ENCODE results near the gene MAML3. TPM values are rescaled to one million over a fixed set of nuclear protein-coding genes. Genes with fewer than 3 reads are reported as not detected.

MAML3 gene
- total RNA-seq, 1 donor from 2014 or later: 8.1 TPM

DNA sequence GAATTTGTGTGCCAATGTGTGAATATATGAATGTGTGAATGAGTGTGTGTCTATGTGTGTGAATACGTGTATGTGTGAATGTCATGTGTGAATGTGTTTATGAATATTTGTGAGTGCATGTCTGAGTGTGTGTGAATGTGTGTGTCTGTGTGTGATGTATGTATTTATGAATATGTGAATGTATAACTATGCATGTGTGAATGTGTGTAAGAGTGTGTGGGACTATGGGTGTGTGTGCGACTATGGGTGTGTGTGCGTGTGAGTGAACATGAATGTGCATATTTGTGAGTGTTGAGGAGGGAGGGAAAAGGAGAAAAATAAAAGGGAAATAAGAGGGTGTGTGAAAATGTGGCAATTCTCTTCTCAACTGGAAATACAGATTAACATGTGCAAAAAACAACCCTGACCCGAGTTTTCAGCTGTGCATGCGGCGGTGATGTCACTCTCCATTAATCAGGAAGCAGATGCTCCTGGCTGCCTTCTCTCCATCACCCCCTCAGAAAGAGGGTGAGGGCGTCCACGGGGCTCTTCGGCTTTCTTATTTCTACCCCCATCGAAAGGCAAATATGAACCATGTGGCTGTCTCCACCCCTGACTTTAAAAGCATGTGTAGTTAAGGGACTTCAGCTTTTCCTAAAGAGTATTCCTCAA, 219.8 kb downstream of the MAML3 start:
- DNase-seq (ENCODE audit: low read depth): no peak
- Histone ChIP-seq H3K27me3 (ENCODE audit: insufficient read depth, low read length) (no peaks in the 10 kb centered on the region), H3K27ac (ENCODE audit: low read depth, low read length) (no peak overlapping the region), H3K79me2 (ENCODE audit: insufficient read depth, low read length) (no peaks in the 10 kb centered on the region), H3K9ac (ENCODE audit: low read length) (no peak overlapping the region), H4K20me1 (ENCODE audit: insufficient read depth, low read length) (no peaks in the 10 kb centered on the region), H3K4me1 (ENCODE audit: insufficient read depth, low read length) (no peaks in the 10 kb centered on the region), H3K9me3 (ENCODE audit: insufficient read depth, low read depth, low read length) (no peaks in the 10 kb centered on the region), H2AFZ (ENCODE audit: low read depth, low read length) (no peak overlapping the region), H3K36me3 (ENCODE audit: insufficient read depth, low read length) (no peaks in the 10 kb centered on the region), H3K4me2 (ENCODE audit: low read length) (no peak overlapping the region), H3K4me3 (ENCODE audit: insufficient read depth, low read depth, low read length) (no peak overlapping the region)
- Mint-ChIP-seq H3K4me1 (ENCODE audit: low read depth, unreplicated experiment) (peaks cover 4% of the 10 kb centered on the region), H3K27me3 (ENCODE audit: low read depth, unreplicated experiment) (no peaks in the 10 kb centered on the region), H3K36me3 (ENCODE audit: low read depth, unreplicated experiment) (no peaks in the 10 kb centered on the region), H3K4me3 (ENCODE audit: unreplicated experiment) (no peak overlapping the region), H3K27ac (ENCODE audit: unreplicated experiment) (no peak overlapping the region), H3K9me3 (ENCODE audit: unreplicated experiment) (no peaks in the 10 kb centered on the region)
- TF ChIP-seq, protein P1, sequence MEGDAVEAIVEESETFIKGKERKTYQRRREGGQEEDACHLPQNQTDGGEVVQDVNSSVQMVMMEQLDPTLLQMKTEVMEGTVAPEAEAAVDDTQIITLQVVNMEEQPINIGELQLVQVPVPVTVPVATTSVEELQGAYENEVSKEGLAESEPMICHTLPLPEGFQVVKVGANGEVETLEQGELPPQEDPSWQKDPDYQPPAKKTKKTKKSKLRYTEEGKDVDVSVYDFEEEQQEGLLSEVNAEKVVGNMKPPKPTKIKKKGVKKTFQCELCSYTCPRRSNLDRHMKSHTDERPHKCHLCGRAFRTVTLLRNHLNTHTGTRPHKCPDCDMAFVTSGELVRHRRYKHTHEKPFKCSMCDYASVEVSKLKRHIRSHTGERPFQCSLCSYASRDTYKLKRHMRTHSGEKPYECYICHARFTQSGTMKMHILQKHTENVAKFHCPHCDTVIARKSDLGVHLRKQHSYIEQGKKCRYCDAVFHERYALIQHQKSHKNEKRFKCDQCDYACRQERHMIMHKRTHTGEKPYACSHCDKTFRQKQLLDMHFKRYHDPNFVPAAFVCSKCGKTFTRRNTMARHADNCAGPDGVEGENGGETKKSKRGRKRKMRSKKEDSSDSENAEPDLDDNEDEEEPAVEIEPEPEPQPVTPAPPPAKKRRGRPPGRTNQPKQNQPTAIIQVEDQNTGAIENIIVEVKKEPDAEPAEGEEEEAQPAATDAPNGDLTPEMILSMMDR (IDR thresholded peaks at IDR 0.05; ENCODE audit: insufficient read depth, low read depth, low read length): no peak
- no peak for TF ChIP-seq EZH2 (IDR thresholded peaks at IDR 0.05; ENCODE audit: insufficient read depth, low read length)
- no peak for FAIRE-seq

GRCh38 chr4:139933541-139933940, 220.4 kb downstream of the MAML3 start:
- Histone ChIP-seq H2AFZ (ENCODE audit: low read depth, low read length) (no peak overlapping the region), H3K4me2 (ENCODE audit: low read length) (no peak overlapping the region), H3K27ac (ENCODE audit: low read depth, low read length) (no peak overlapping the region), H3K36me3 (ENCODE audit: insufficient read depth, low read length) (no peaks in the 10 kb centered on the region), H3K9me3 (ENCODE audit: insufficient read depth, low read depth, low read length) (no peaks in the 10 kb centered on the region), H3K27me3 (ENCODE audit: insufficient read depth, low read length) (no peaks in the 10 kb centered on the region), H3K4me3 (ENCODE audit: insufficient read depth, low read depth, low read length) (no peak overlapping the region), H3K79me2 (ENCODE audit: insufficient read depth, low read length) (no peaks in the 10 kb centered on the region), H3K4me1 (ENCODE audit: insufficient read depth, low read length) (no peaks in the 10 kb centered on the region), H4K20me1 (ENCODE audit: insufficient read depth, low read length) (no peaks in the 10 kb centered on the region), H3K9ac (ENCODE audit: low read length) (no peak overlapping the region)
- no peak overlapping the region for H3K4me3 Mint-ChIP-seq (ENCODE audit: unreplicated experiment)
- H3K27ac Mint-ChIP-seq (ENCODE audit: unreplicated experiment): no peak overlapping the region
- no peaks in the 10 kb centered on the region for H3K27me3 Mint-ChIP-seq (ENCODE audit: low read depth, unreplicated experiment)
- TF ChIP-seq, protein P1 (IDR thresholded peaks at IDR 0.05; ENCODE audit: insufficient read depth, low read depth, low read length): no peak
- no peak for TF ChIP-seq EZH2 (IDR thresholded peaks at IDR 0.05; ENCODE audit: insufficient read depth, low read length)
- FAIRE-seq: no peak
- no peaks in the 10 kb centered on the region for H3K36me3 Mint-ChIP-seq (ENCODE audit: low read depth, unreplicated experiment)
- H3K4me1 Mint-ChIP-seq (ENCODE audit: low read depth, unreplicated experiment): peaks cover 4% of the 10 kb centered on the region
- DNase-seq (ENCODE audit: low read depth): no peak
- no peaks in the 10 kb centered on the region for H3K9me3 Mint-ChIP-seq (ENCODE audit: unreplicated experiment)

- Histone ChIP-seq H3K4me1 (ENCODE audit: insufficient read depth, low read length) (no peaks in the 10 kb centered on the region), H3K79me2 (ENCODE audit: insufficient read depth, low read length) (no peaks in the 10 kb centered on the region), H3K4me2 (ENCODE audit: low read length) (no peak overlapping the region), H3K27me3 (ENCODE audit: insufficient read depth, low read length) (no peaks in the 10 kb centered on the region), H3K36me3 (ENCODE audit: insufficient read depth, low read length) (no peaks in the 10 kb centered on the region), H4K20me1 (ENCODE audit: insufficient read depth, low read length) (no peaks in the 10 kb centered on the region), H3K27ac (ENCODE audit: low read depth, low read length) (no peak overlapping the region), H3K9me3 (ENCODE audit: insufficient read depth, low read depth, low read length) (no peaks in the 10 kb centered on the region), H3K9ac (ENCODE audit: low read length) (no peak overlapping the region), H3K4me3 (ENCODE audit: insufficient read depth, low read depth, low read length) (no peak overlapping the region), H2AFZ (ENCODE audit: low read depth, low read length) (no peak overlapping the region)
- FAIRE-seq (no peak), DNase-seq (ENCODE audit: low read depth) (no peak)
- no peak overlapping the region for H3K4me3 Mint-ChIP-seq (ENCODE audit: unreplicated experiment)
- no peaks in the 10 kb centered on the region for H3K27me3 Mint-ChIP-seq (ENCODE audit: low read depth, unreplicated experiment)
- H3K4me1 Mint-ChIP-seq (ENCODE audit: low read depth, unreplicated experiment): peaks cover 4% of the 10 kb centered on the region
- H3K27ac Mint-ChIP-seq (ENCODE audit: unreplicated experiment): no peak overlapping the region
- no peaks in the 10 kb centered on the region for H3K9me3 Mint-ChIP-seq (ENCODE audit: unreplicated experiment)
- H3K36me3 Mint-ChIP-seq (ENCODE audit: low read depth, unreplicated experiment): no peaks in the 10 kb centered on the region
- TF ChIP-seq EZH2 (IDR thresholded peaks at IDR 0.05; ENCODE audit: insufficient read depth, low read length): no peak
- TF ChIP-seq, protein P1 (IDR thresholded peaks at IDR 0.05; ENCODE audit: insufficient read depth, low read depth, low read length): no peak
These were observed 220.9 kb downstream of the MAML3 start for GRCh38 chr4:139933104-139933503.

Measured in astrocyte (in vitro differentiated cells and primary cell).